ENCODE results near the gene PAXIP1.

PAXIP1 gene

DNA sequence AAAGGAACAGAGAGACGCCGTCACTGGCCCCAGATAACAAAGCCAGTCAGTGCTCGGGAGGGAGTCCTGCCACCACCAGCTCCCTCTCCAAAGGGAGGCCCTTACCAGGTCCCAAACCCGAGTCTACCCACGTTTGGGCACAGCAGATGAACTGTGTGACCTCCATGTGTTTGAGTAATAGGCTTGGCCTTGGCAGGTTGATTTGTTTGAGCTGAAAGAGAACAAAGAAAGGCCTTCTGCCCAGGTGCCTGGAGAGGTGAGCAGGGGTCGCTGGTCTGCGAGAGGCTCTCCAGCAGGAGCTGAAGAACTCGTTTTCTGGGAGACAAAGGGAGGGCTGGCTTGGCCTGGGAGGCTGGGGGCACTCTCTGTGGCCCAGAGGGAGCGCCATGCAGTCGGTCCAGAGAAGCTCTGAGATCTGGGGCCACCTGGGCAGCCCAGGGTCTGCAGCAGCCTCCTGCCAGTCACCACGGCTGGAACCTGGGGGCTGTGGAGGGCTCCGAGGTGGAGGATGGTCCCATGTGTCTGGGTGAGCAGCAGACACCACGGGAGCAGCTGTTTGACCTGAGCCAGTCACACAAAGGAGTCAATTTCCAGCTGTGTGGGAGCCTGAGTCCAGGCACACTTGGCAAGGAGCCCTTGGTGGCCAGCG is 99.7 kb downstream of the PAXIP1 start:
- Histone ChIP-seq H4K91ac (ENCODE audit: low read depth, low read length) (no peak overlapping the region), H3K18ac (ENCODE audit: low read length) (no peak overlapping the region), H3K9me3 (ENCODE audit: insufficient read depth, low read depth, low read length) (peaks cover 21% of the 10 kb centered on the region), H4K8ac (ENCODE audit: low read depth, low read length) (no peak overlapping the region), H3K14ac (ENCODE audit: low read length) (no peak overlapping the region), H3K27me3 (ENCODE audit: insufficient read depth, low read length) (no peaks in the 10 kb centered on the region), H3K23ac (ENCODE audit: low read length) (no peak overlapping the region), H3K4me2 (ENCODE audit: low read length) (no peak overlapping the region), H2AFZ (ENCODE audit: insufficient read depth, low read length, poor library complexity) (no peak overlapping the region), H3K4me3 (ENCODE audit: low read depth, low read length) (no peak overlapping the region), H3K4ac (ENCODE audit: low read depth, low read length) (no peak overlapping the region), H2BK12ac (ENCODE audit: low read length) (no peak overlapping the region), H3K79me1 (ENCODE audit: low read length) (no peaks in the 10 kb centered on the region), H3K4me1 (ENCODE audit: control insufficient read depth in 1 of 2, insufficient read depth in 2 of 2, low read length in 2 of 2) (no peaks in the 10 kb centered on the region), H3K79me2 (ENCODE audit: control insufficient read depth, insufficient read depth, low read length, poor library complexity) (no peaks in the 10 kb centered on the region), H3K9ac (ENCODE audit: low read length) (no peak overlapping the region), H2BK5ac (ENCODE audit: low read depth, low read length, poor library complexity) (no peak overlapping the region), H3K36me3 (ENCODE audit: control insufficient read depth in 1 of 2, insufficient read depth in 2 of 2, low read length in 2 of 2) (no peaks in the 10 kb centered on the region), H2AK5ac (ENCODE audit: low read length) (no peak overlapping the region), H4K12ac (ENCODE audit: low read depth, low read length) (no peak overlapping the region), H2BK120ac (ENCODE audit: insufficient read depth, low read length, poor library complexity) (no peak overlapping the region), H3K27ac (ENCODE audit: low read depth, low read length) (no peak overlapping the region)
- DNase-seq: no peak
- no CpG with 5 or more reads among the region's 14 CpGs for WGBS (ENCODE audit: extremely low coverage, insufficient coverage, insufficient read length)

DNA sequence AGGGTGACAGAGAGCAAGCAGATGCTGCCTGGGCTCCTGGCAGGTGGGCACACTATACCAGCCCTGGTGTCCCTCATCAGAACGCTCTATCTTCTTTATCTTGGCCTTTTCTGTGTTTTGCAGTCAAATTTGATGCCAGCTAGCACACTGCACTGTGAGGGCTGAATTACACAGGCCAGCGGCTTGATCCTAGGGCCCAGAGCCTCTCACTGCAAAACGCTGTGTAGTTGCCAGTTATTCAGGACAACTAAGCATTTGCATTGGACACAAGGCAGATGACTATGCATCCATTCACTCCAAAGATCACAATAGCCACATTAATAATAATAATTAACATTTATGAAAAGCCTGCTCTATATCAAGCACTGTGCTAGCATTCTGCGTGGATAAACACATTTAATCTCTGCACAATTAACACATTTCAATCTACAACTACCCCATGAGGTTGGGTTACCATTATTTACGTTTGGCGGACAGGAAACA is 100.3 kb downstream of the PAXIP1 start:
- no peak overlapping the region for H3K4me3 ChIP-seq (ENCODE audit: low read depth, low read length)
- H2BK12ac ChIP-seq (ENCODE audit: low read length): no peak overlapping the region
- H3K9me3 ChIP-seq (ENCODE audit: insufficient read depth, low read depth, low read length): peaks cover 21% of the 10 kb centered on the region
- no peak overlapping the region for H3K4ac ChIP-seq (ENCODE audit: low read depth, low read length)
- no peak overlapping the region for H2AFZ ChIP-seq (ENCODE audit: insufficient read depth, low read length, poor library complexity)
- DNase-seq: no peak
- no peak overlapping the region for H3K9ac ChIP-seq (ENCODE audit: low read length)
- no peaks in the 10 kb centered on the region for H3K4me1 ChIP-seq (ENCODE audit: control insufficient read depth in 1 of 2, insufficient read depth in 2 of 2, low read length in 2 of 2)
- H3K27me3 ChIP-seq (ENCODE audit: insufficient read depth, low read length): no peaks in the 10 kb centered on the region
- H3K36me3 ChIP-seq (ENCODE audit: control insufficient read depth in 1 of 2, insufficient read depth in 2 of 2, low read length in 2 of 2): no peaks in the 10 kb centered on the region
- no peak overlapping the region for H2BK5ac ChIP-seq (ENCODE audit: low read depth, low read length, poor library complexity)
- H3K14ac ChIP-seq (ENCODE audit: low read length): no peak overlapping the region
- H2BK120ac ChIP-seq (ENCODE audit: insufficient read depth, low read length, poor library complexity): no peak overlapping the region
- no peak overlapping the region for H4K8ac ChIP-seq (ENCODE audit: low read depth, low read length)
- H3K18ac ChIP-seq (ENCODE audit: low read length): no peak overlapping the region
- WGBS (ENCODE audit: extremely low coverage, insufficient coverage, insufficient read length): no CpG with 5 or more reads among the region's 6 CpGs
- H3K79me1 ChIP-seq (ENCODE audit: low read length): no peaks in the 10 kb centered on the region
- H4K12ac ChIP-seq (ENCODE audit: low read depth, low read length): no peak overlapping the region
- H3K4me2 ChIP-seq (ENCODE audit: low read length): no peak overlapping the region
- H3K23ac ChIP-seq (ENCODE audit: low read length): no peak overlapping the region
- H3K27ac ChIP-seq (ENCODE audit: low read depth, low read length): no peak overlapping the region
- H4K91ac ChIP-seq (ENCODE audit: low read depth, low read length): no peak overlapping the region
- no peaks in the 10 kb centered on the region for H3K79me2 ChIP-seq (ENCODE audit: control insufficient read depth, insufficient read depth, low read length, poor library complexity)
- H2AK5ac ChIP-seq (ENCODE audit: low read length): no peak overlapping the region

DNA sequence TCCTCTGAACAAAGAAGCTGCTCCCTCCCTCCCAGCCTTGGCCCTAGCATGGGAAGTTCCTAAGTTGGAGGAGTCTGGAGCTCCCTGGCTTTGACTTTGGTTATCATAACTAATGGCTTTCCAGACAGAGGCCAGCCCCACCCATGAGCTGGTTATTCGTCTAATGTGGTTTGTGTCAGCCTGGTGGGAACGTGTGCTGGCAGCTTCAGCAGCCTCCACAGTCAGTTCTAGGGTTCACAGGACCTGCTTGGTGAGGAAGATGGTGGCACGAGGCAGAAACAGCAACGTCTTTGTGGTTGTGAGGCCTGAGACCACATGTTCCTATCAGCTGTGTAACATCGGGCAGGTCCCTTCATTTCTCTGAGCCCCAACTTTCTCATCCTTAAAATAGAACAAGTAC is 103.1 kb downstream of the PAXIP1 start:
- Histone ChIP-seq H3K9ac (ENCODE audit: low read length) (no peak overlapping the region), H2BK12ac (ENCODE audit: low read length) (no peak overlapping the region), H2BK5ac (ENCODE audit: low read depth, low read length, poor library complexity) (no peak overlapping the region), H4K91ac (ENCODE audit: low read depth, low read length) (no peak overlapping the region), H3K18ac (ENCODE audit: low read length) (no peak overlapping the region), H3K79me1 (ENCODE audit: low read length) (no peaks in the 10 kb centered on the region), H3K4me1 (ENCODE audit: control insufficient read depth in 1 of 2, insufficient read depth in 2 of 2, low read length in 2 of 2) (no peaks in the 10 kb centered on the region), H3K9me3 (ENCODE audit: insufficient read depth, low read depth, low read length) (peaks cover 4% of the 10 kb centered on the region), H3K4me2 (ENCODE audit: low read length) (no peak overlapping the region), H3K4ac (ENCODE audit: low read depth, low read length) (no peak overlapping the region), H3K27me3 (ENCODE audit: insufficient read depth, low read length) (no peaks in the 10 kb centered on the region), H4K12ac (ENCODE audit: low read depth, low read length) (no peak overlapping the region), H2AK5ac (ENCODE audit: low read length) (no peak overlapping the region), H2AFZ (ENCODE audit: insufficient read depth, low read length, poor library complexity) (no peak overlapping the region), H3K4me3 (ENCODE audit: low read depth, low read length) (no peak overlapping the region), H3K23ac (ENCODE audit: low read length) (no peak overlapping the region), H4K8ac (ENCODE audit: low read depth, low read length) (no peak overlapping the region), H3K36me3 (ENCODE audit: control insufficient read depth in 1 of 2, insufficient read depth in 2 of 2, low read length in 2 of 2) (no peaks in the 10 kb centered on the region), H3K14ac (ENCODE audit: low read length) (no peak overlapping the region), H2BK120ac (ENCODE audit: insufficient read depth, low read length, poor library complexity) (no peak overlapping the region), H3K79me2 (ENCODE audit: control insufficient read depth, insufficient read depth, low read length, poor library complexity) (no peaks in the 10 kb centered on the region), H3K27ac (ENCODE audit: low read depth, low read length) (no peak overlapping the region)
- no CpG with 5 or more reads among the region's 5 CpGs for WGBS (ENCODE audit: extremely low coverage, insufficient coverage, insufficient read length)
- DNase-seq: no peak

DNA sequence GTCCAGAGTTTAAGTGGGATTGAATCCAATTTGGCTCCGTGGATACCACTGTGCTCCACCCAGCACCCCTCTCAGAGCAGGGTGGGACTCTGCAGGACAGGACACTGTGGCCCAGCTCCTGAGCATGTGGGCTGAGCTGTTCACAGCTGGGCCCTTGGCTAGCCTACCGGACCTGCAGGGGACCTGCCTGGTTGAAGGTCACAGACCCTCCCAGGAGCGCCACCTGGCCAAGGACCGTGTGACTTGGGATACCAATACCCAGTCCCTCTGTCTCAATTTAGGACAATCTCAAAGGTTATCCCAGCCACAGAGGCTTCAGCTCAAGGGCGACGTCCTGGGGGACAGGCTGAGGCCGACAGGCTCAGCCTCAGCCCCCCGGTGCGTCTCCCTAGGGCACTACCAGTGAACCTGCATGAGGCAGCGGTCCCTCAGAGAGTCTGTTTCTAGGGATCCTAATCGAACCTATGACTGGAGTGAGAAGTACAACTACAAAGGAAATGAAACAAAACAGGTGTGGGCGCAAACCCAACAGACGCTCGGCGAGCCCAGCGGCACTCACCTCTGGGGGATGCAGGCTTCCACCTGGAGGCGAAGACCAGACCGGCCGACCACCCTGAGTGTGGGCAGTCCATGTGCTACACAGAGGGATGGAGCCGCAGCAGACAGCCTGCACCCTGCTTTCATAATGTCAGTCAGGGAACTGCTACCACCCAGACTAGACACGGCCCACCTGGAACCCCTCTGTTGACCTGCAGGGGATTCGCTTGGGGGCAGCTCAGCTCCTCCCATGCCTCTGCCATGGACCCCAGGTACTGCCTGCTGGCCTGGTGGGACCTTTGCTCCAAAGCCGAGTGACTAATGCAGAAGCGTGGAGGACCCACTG is 103.7 kb downstream of the PAXIP1 start:
- H3K27ac ChIP-seq (ENCODE audit: low read depth, low read length): no peak overlapping the region
- H3K79me2 ChIP-seq (ENCODE audit: control insufficient read depth, insufficient read depth, low read length, poor library complexity): no peaks in the 10 kb centered on the region
- H3K23ac ChIP-seq (ENCODE audit: low read length): no peak overlapping the region
- H3K4me1 ChIP-seq (ENCODE audit: control insufficient read depth in 1 of 2, insufficient read depth in 2 of 2, low read length in 2 of 2): no peaks in the 10 kb centered on the region
- H2AK5ac ChIP-seq (ENCODE audit: low read length): no peak overlapping the region
- no peak overlapping the region for H3K18ac ChIP-seq (ENCODE audit: low read length)
- no peak overlapping the region for H3K4ac ChIP-seq (ENCODE audit: low read depth, low read length)
- no peak overlapping the region for H3K14ac ChIP-seq (ENCODE audit: low read length)
- H4K12ac ChIP-seq (ENCODE audit: low read depth, low read length): no peak overlapping the region
- no peaks in the 10 kb centered on the region for H3K27me3 ChIP-seq (ENCODE audit: insufficient read depth, low read length)
- no peaks in the 10 kb centered on the region for H3K36me3 ChIP-seq (ENCODE audit: control insufficient read depth in 1 of 2, insufficient read depth in 2 of 2, low read length in 2 of 2)
- H3K4me2 ChIP-seq (ENCODE audit: low read length): no peak overlapping the region
- no peak overlapping the region for H4K91ac ChIP-seq (ENCODE audit: low read depth, low read length)
- H3K9me3 ChIP-seq (ENCODE audit: insufficient read depth, low read depth, low read length): no peaks in the 10 kb centered on the region
- no CpG with 5 or more reads among the region's 24 CpGs for WGBS (ENCODE audit: extremely low coverage, insufficient coverage, insufficient read length)
- no peak overlapping the region for H4K8ac ChIP-seq (ENCODE audit: low read depth, low read length)
- no peak overlapping the region for H2BK120ac ChIP-seq (ENCODE audit: insufficient read depth, low read length, poor library complexity)
- no peak overlapping the region for H3K9ac ChIP-seq (ENCODE audit: low read length)
- no peak overlapping the region for H2BK5ac ChIP-seq (ENCODE audit: low read depth, low read length, poor library complexity)
- no peaks in the 10 kb centered on the region for H3K79me1 ChIP-seq (ENCODE audit: low read length)
- no peak overlapping the region for H2BK12ac ChIP-seq (ENCODE audit: low read length)
- no peak overlapping the region for H2AFZ ChIP-seq (ENCODE audit: insufficient read depth, low read length, poor library complexity)
- no peak overlapping the region for H3K4me3 ChIP-seq (ENCODE audit: low read depth, low read length)
- DNase-seq: no peak
